ENCODE measurements around the gene SQSTM1. TPM values are rescaled to one million over a fixed set of nuclear protein-coding genes. Genes with fewer than 3 reads are reported as not detected.

The SQSTM1 gene
- total RNA-seq, 3 donors from 2014 or later (not counting 1 experiment from before 2014, with no cell fraction given): 474 to 707 (median 657) TPM

- H3K27me3 Mint-ChIP-seq (ENCODE audit: low read depth in 2 of 2): no peaks in the 10 kb centered on the region
- DNase-seq: peak; percentile 70 to 78
- Histone ChIP-seq H3K4me1 (ENCODE audit: control insufficient read depth, insufficient read depth, low read length) (peaks cover 40% of the 10 kb centered on the region), H3K9me3 (ENCODE audit: control insufficient read depth, insufficient read depth, low read length) (no peaks in the 10 kb centered on the region), H3K27ac (ENCODE audit: low read length) (peak within 1 kb of the TSS; percentile 76), H3K27me3 (ENCODE audit: control insufficient read depth, insufficient read depth, low read length) (no peaks in the 10 kb centered on the region), H3K36me3 (ENCODE audit: control insufficient read depth, insufficient read depth, low read length) (no peaks in the 10 kb centered on the region), H3K4me3 (ENCODE audit: low read length) (peak within 1 kb of the TSS; percentile 58)
- H3K4me3 Mint-ChIP-seq: peak within 1 kb of the TSS; percentile 83
- peaks cover 13 to 29% of the 10 kb centered on the region in 2 donors for H3K4me1 Mint-ChIP-seq
- H3K36me3 Mint-ChIP-seq: no peaks in the 10 kb centered on the region
- TF ChIP-seq CTCF (IDR thresholded peaks at IDR 0.05): no peak
- H3K9me3 Mint-ChIP-seq: no peaks in the 10 kb centered on the region
- intact Hi-C loops (cut with micrococcal nuclease): loop anchor here (2.0 kb wide), 1 partner anchor 14 kb away; the partner anchor contains the start of gene SQSTM1
- under 1% methylated on average over 103 of the region's 108 CpGs for WGBS (ENCODE audit: insufficient coverage)
- H3K27ac Mint-ChIP-seq: peak within 1 kb of the TSS in 1 of 2 donors; percentile 82
- peak; percentile 77 to 91 (median 81) for ATAC-seq
These were observed 14.3 kb upstream of the SQSTM1 start, which contains the start of gene MGAT4B for GRCh38 chr5:179806250-179807048. TSS of gene MGAT4B (minus strand) at chr5:179806866. CDS start at chr5:179806583, 283 bp downstream.

- no peak for TF ChIP-seq CTCF (IDR thresholded peaks at IDR 0.05)
- Mint-ChIP-seq H3K27ac (no peak overlapping the region), H3K9me3 (no peaks in the 10 kb centered on the region), H3K4me1 (no peaks in the 10 kb centered on the region), H3K4me3 (no peak overlapping the region), H3K36me3 (no peaks in the 10 kb centered on the region), H3K27me3 (ENCODE audit: low read depth in 2 of 2) (peaks cover 0 to 3% of the 10 kb centered on the region in 2 donors)
- ATAC-seq: no peak
- 97% methylated on average over 27 of the region's 27 CpGs for WGBS (ENCODE audit: insufficient coverage)
- Histone ChIP-seq H3K4me3 (ENCODE audit: low read length) (no peak overlapping the region), H3K27me3 (ENCODE audit: control insufficient read depth, insufficient read depth, low read length) (no peaks in the 10 kb centered on the region), H3K9me3 (ENCODE audit: control insufficient read depth, insufficient read depth, low read length) (no peaks in the 10 kb centered on the region), H3K36me3 (ENCODE audit: control insufficient read depth, insufficient read depth, low read length) (no peaks in the 10 kb centered on the region), H3K4me1 (ENCODE audit: control insufficient read depth, insufficient read depth, low read length) (peaks cover 16% of the 10 kb centered on the region), H3K27ac (ENCODE audit: low read length) (no peak overlapping the region)
- intact Hi-C loops (cut with micrococcal nuclease): no loop called here
- DNase-seq: no peak
These were observed 8.4 kb upstream of the SQSTM1 start for GRCh38 chr5:179812135-179812825.

GRCh38 chr5:179812997-179813607 is 7.6 kb upstream of the SQSTM1 start:
- intact Hi-C loops (cut with micrococcal nuclease): no loop called here
- no peak overlapping the region for H3K4me3 ChIP-seq (ENCODE audit: low read length)
- H3K4me3 Mint-ChIP-seq: no peak overlapping the region
- DNase-seq: no peak
- H3K9me3 ChIP-seq (ENCODE audit: control insufficient read depth, insufficient read depth, low read length): no peaks in the 10 kb centered on the region
- no peaks in the 10 kb centered on the region for H3K36me3 ChIP-seq (ENCODE audit: control insufficient read depth, insufficient read depth, low read length)
- WGBS (ENCODE audit: insufficient coverage): 100% methylated on average over 5 of the region's 5 CpGs
- no peak for TF ChIP-seq CTCF (IDR thresholded peaks at IDR 0.05)
- no peaks in the 10 kb centered on the region for H3K9me3 Mint-ChIP-seq
- H3K36me3 Mint-ChIP-seq: no peaks in the 10 kb centered on the region
- H3K27ac Mint-ChIP-seq: no peak overlapping the region
- peaks cover 18% of the 10 kb centered on the region for H3K4me1 ChIP-seq (ENCODE audit: control insufficient read depth, insufficient read depth, low read length)
- H3K4me1 Mint-ChIP-seq: peaks cover 0 to 3% of the 10 kb centered on the region in 2 donors
- H3K27me3 Mint-ChIP-seq (ENCODE audit: low read depth in 2 of 2): peaks cover 0 to 3% of the 10 kb centered on the region in 2 donors
- H3K27ac ChIP-seq (ENCODE audit: low read length): no peak overlapping the region
- ATAC-seq: no peak
- no peaks in the 10 kb centered on the region for H3K27me3 ChIP-seq (ENCODE audit: control insufficient read depth, insufficient read depth, low read length)
